SU-DHL-6 (cell line): Measurements from ENCODE around the gene DTNBP1.

Experiments used
- H2AFZ ChIP-seq: fragments of 200-600 bp; sonication (generic); 2 replicates; pipeline ENCODE4 v1.6.1; 2014; ENCODE audit warnings: low read depth, mild to moderate bottlenecking, moderate library complexity, mixed read lengths, antibody characterized with exemption, low read length; ENCODE audit not compliant: severe bottlenecking
- H3F3A ChIP-seq: fragments of 200-600 bp; shearing (Covaris generic); 2 replicates; pipeline ENCODE4 v1.6.0; 2016; ENCODE audit warnings: antibody characterized with exemption, mild to moderate bottlenecking; ENCODE audit not compliant: insufficient read depth
- H3K27ac ChIP-seq: fragments of 200-600 bp; sonication (generic); 2 replicates; pipeline ENCODE4 v1.5.1; 2016; ENCODE audit warnings: low read depth, mild to moderate bottlenecking, low read length, moderate library complexity, mixed read lengths
- H3K27me3 ChIP-seq: fragments of 200-600 bp; sonication (generic), shearing (Covaris generic); 2 replicates; pipeline ENCODE4 v1.6.0; 2014; ENCODE audit warnings: mild to moderate bottlenecking, low read length
- H3K36me3 ChIP-seq: fragments of 200-600 bp; sonication (generic); 2 replicates; pipeline ENCODE4 v1.6.1; 2014; ENCODE audit warnings: mild to moderate bottlenecking, low read length, mixed read lengths
- H3K4me2 ChIP-seq: fragments of 300-600, 200-600 bp; shearing (Covaris generic), sonication (generic); 2 replicates; pipeline ENCODE4 v1.6.0; 2014; ENCODE audit warnings: low read length, low read depth, mild to moderate bottlenecking; ENCODE audit not compliant: poor library complexity, severe bottlenecking
- H3K4me3 ChIP-seq: fragments of 200-600 bp; sonication (generic); 2 replicates; pipeline ENCODE4 v1.5.1; 2014; ENCODE audit warnings: antibody characterized with exemption, low read length, mild to moderate bottlenecking, mixed read lengths; ENCODE audit not compliant: insufficient read depth, poor library complexity, severe bottlenecking
- H3K79me2 ChIP-seq: fragments of 200-600 bp; sonication (generic); 2 replicates; pipeline ENCODE4 v1.6.1; 2014; ENCODE audit warnings: mild to moderate bottlenecking, low read length, moderate library complexity; ENCODE audit not compliant: insufficient read depth
- H3K9ac ChIP-seq: fragments of 200-600 bp; sonication (generic); 2 replicates; pipeline ENCODE4 v1.7.0; 2014; ENCODE audit warnings: mild to moderate bottlenecking, low read length
- H3K9me2 ChIP-seq: fragments of 200-600 bp; sonication (generic); replicated peaks from 2 replicates; pipeline ENCODE4 v1.6.1; 2014; ENCODE audit warnings: low read length; ENCODE audit not compliant: insufficient read depth
- H3K9me3 ChIP-seq: fragments of 200-600 bp; sonication (generic); 2 replicates; pipeline ENCODE4 v1.6.1; 2014; ENCODE audit warnings: low read length, mixed read lengths; ENCODE audit not compliant: insufficient read depth
- H4K20me1 ChIP-seq: fragments of 200-600 bp; sonication (generic); 2 replicates; pipeline ENCODE4 v1.6.1; 2014; ENCODE audit warnings: low read depth, mild to moderate bottlenecking, antibody characterized with exemption, low read length, moderate library complexity, mixed read lengths
- EZH2phosphoT487 ChIP-seq: fragments of 200-600 bp; sonication (generic), shearing (Covaris generic); conservative IDR thresholded peaks from 2 replicates; pipeline ENCODE4 v1.6.1; 2018; ENCODE audit warnings: mild to moderate bottlenecking, antibody characterized with exemption, low read length, moderate library complexity, mixed read lengths
- TF ChIP-seq, protein P1 (sequence below): fragments of 200-600 bp; sonication (generic); IDR thresholded peaks from one replicate; pipeline ENCODE4 v1.5.1; 2017; ENCODE audit warnings: antibody characterized with exemption, mild to moderate bottlenecking, low read length, moderate library complexity; ENCODE audit not compliant: insufficient read depth, poor library complexity, severe bottlenecking

DTNBP1 gene

DNA sequence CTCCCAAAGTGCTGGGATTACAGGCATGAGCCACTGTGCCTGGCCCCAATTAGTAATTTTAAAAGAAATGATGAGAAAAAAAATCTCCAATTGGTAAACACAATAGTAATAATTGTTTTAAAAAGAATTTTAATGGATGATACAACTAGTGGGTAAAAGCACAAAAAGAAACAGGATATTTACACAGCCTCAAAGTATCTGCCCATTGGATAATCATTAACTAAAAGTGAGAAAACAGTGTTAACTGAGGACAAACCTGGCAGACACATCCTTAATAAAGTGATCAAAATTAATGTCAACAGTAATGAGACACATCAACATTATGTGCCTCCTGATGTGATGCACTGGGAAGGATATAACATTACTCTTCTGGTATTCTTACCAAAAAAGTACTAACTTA, 24.5 kb downstream of the DTNBP1 start:
- Histone ChIP-seq H2AFZ (no peak overlapping the region), H3K79me2 (peaks cover 53% of the 10 kb centered on the region), H3K9me3 (no peaks in the 10 kb centered on the region), H3K9ac (no peak overlapping the region), H3K4me3 (no peak overlapping the region), H3K9me2 (no peaks in the 10 kb centered on the region), H3K27me3 (no peaks in the 10 kb centered on the region), H3K36me3 (peaks cover 46% of the 10 kb centered on the region), H3F3A (0 out of 2 replicates have a peak, but pooled peaks cover 6% of the 10 kb centered on the region), H3K4me2 (no peak overlapping the region), H3K27ac (no peak overlapping the region), H4K20me1 (peaks cover 9% of the 10 kb centered on the region)
- TF ChIP-seq EZH2phosphoT487 = no peak
- TF ChIP-seq, protein P1, sequence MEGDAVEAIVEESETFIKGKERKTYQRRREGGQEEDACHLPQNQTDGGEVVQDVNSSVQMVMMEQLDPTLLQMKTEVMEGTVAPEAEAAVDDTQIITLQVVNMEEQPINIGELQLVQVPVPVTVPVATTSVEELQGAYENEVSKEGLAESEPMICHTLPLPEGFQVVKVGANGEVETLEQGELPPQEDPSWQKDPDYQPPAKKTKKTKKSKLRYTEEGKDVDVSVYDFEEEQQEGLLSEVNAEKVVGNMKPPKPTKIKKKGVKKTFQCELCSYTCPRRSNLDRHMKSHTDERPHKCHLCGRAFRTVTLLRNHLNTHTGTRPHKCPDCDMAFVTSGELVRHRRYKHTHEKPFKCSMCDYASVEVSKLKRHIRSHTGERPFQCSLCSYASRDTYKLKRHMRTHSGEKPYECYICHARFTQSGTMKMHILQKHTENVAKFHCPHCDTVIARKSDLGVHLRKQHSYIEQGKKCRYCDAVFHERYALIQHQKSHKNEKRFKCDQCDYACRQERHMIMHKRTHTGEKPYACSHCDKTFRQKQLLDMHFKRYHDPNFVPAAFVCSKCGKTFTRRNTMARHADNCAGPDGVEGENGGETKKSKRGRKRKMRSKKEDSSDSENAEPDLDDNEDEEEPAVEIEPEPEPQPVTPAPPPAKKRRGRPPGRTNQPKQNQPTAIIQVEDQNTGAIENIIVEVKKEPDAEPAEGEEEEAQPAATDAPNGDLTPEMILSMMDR = no peak

- peaks cover 35% of the 10 kb centered on the region; the same call in 1 of the 2 replicates for H3K36me3 ChIP-seq
- peaks cover 29% of the 10 kb centered on the region for H3K79me2 ChIP-seq
- TF ChIP-seq, protein P1 = no peak
- no peak for TF ChIP-seq EZH2phosphoT487
- H3K9ac ChIP-seq = no peak overlapping the region
- H4K20me1 ChIP-seq = peaks cover 7% of the 10 kb centered on the region; the same call in 1 of the 2 replicates
- H3K9me2 ChIP-seq = no peaks in the 10 kb centered on the region
- H3K27me3 ChIP-seq = no peaks in the 10 kb centered on the region
- H2AFZ ChIP-seq = no peak overlapping the region
- no peaks in the 10 kb centered on the region for H3K9me3 ChIP-seq
- peaks cover 12% of the 10 kb centered on the region; the same call in 1 of the 2 replicates for H3F3A ChIP-seq
- H3K4me2 ChIP-seq = no peak overlapping the region
- H3K27ac ChIP-seq = no peak overlapping the region
- H3K4me3 ChIP-seq = no peak overlapping the region
These were observed 31.4 kb downstream of the DTNBP1 start for GRCh38 chr6:15631432-15631831.

- H4K20me1 ChIP-seq = peaks cover 10% of the 10 kb centered on the region; the same call in 1 of the 2 replicates
- no peaks in the 10 kb centered on the region for H3K27me3 ChIP-seq
- H3K9me2 ChIP-seq = no peaks in the 10 kb centered on the region
- H3K4me3 ChIP-seq = no peak overlapping the region
- peaks cover 31% of the 10 kb centered on the region for H3K79me2 ChIP-seq
- H3K9ac ChIP-seq = no peak overlapping the region
- TF ChIP-seq EZH2phosphoT487 = no peak
- TF ChIP-seq, protein P1 = no peak
- no peak overlapping the region for H2AFZ ChIP-seq
- H3F3A ChIP-seq = peaks cover 16% of the 10 kb centered on the region; the same call in 1 of the 2 replicates
- peaks cover 35% of the 10 kb centered on the region; the same call in 1 of the 2 replicates for H3K36me3 ChIP-seq
- no peaks in the 10 kb centered on the region for H3K9me3 ChIP-seq
- H3K27ac ChIP-seq = no peak overlapping the region
- H3K4me2 ChIP-seq = no peak overlapping the region
These were observed 32.6 kb downstream of the DTNBP1 start for GRCh38 chr6:15630202-15630601.
